Caco-2 (cell line): ENCODE data around the gene SKIL. TPM values are rescaled to one million over a fixed set of nuclear protein-coding genes. Genes with fewer than 3 reads are reported as not detected.

ENCODE experiments used
- Bru-seq: library from RNA; stranded (reverse); fragments of 400-500 nt; gene quantifications from one replicate; lab custom pipeline; 2021; lab: Mats Ljungman, UMichigan
- BruChase-seq, 2 experiments: library from RNA; stranded (reverse); fragments of 400-500 nt; gene quantifications; one replicate each; lab custom pipeline; 2021; lab: Mats Ljungman, UMichigan
- BruUV-seq: library from RNA; stranded (reverse); fragments of 400-500 nt; replicated peaks from 2 replicates; lab custom pipeline; 2021; lab: Mats Ljungman, UMichigan
- CTCF ChIA-PET: fragments of 300-600 bp; sonication (Branson Sonifier 250); formaldehyde crosslinking; loops from one replicate; lab custom pipeline; 2022; ENCODE audit warnings: antibody characterized with exemption; lab: Charles Lee
- POLR2A ChIA-PET: fragments of 300-600 bp; sonication (Branson Sonifier 250); formaldehyde crosslinking; loops from one replicate; lab custom pipeline; 2022; ENCODE audit warnings: antibody characterized with exemption; lab: Charles Lee
- DNase-seq, 2 experiments: peaks; one replicate each; pipeline versions ENCODE4 v3.0.0 to v3.0.0-alpha.2; 2020 to 2022
- H3K27me3 ChIP-seq: replicated peaks from 2 replicates; pipeline ENCODE4 v1.6.0; 2011; ENCODE audit warnings: low read length; ENCODE audit not compliant: control insufficient read depth, insufficient read depth
- H3K36me3 ChIP-seq: 2 replicates; pipeline ENCODE4 v1.5.1; 2011; ENCODE audit warnings: low read length; ENCODE audit not compliant: control insufficient read depth, insufficient read depth
- H3K4me1 ChIP-seq: fragments of 250-450 bp; sonication (Bioruptor Pico); 2 replicates; pipeline ENCODE4 v1.5.1; 2020; ENCODE audit warnings: mild to moderate bottlenecking
- H3K4me3 ChIP-seq: 2 replicates; pipeline ENCODE4 v1.5.1; 2011; ENCODE audit warnings: low read depth, mild to moderate bottlenecking, control low read depth, low read length
- H3K9me3 ChIP-seq: fragments of 250-450 bp; sonication (Bioruptor Pico); 2 replicates; pipeline ENCODE4 v1.5.1; 2020; ENCODE audit warnings: mild to moderate bottlenecking, moderate library complexity
- H3K27ac Mint-ChIP-seq: one replicate; pipeline ENCODE4 v1.8.0; 2022; ENCODE audit warnings: mixed read lengths; ENCODE audit not compliant: unreplicated experiment
- H3K27me3 Mint-ChIP-seq: one replicate; pipeline ENCODE4 v1.8.0; 2022; ENCODE audit warnings: mixed read lengths; ENCODE audit not compliant: insufficient read depth, unreplicated experiment
- H3K36me3 Mint-ChIP-seq: one replicate; pipeline ENCODE4 v1.8.0; 2022; ENCODE audit warnings: mild to moderate bottlenecking, mixed read lengths; ENCODE audit not compliant: insufficient read depth, unreplicated experiment
- H3K4me1 Mint-ChIP-seq: one replicate; pipeline ENCODE4 v1.8.0; 2022; ENCODE audit warnings: low read depth, mixed read lengths; ENCODE audit not compliant: unreplicated experiment
- H3K4me3 Mint-ChIP-seq: one replicate; pipeline ENCODE4 v1.8.0; 2022; ENCODE audit warnings: mild to moderate bottlenecking, moderate library complexity, mixed read lengths; ENCODE audit not compliant: unreplicated experiment
- H3K9me3 Mint-ChIP-seq: one replicate; pipeline ENCODE4 v1.8.0; 2022; ENCODE audit warnings: mixed read lengths; ENCODE audit not compliant: unreplicated experiment
- CTCF ChIP-seq, 2 experiments: fragments of 200-600 bp in 1 of 2; IDR thresholded peaks; 1 replicate in 1 of 2; 2 replicates in 1 of 2; pipeline versions ENCODE4 v1.5.1 to v1.8.0; 2011 to 2022; ENCODE audit warnings: antibody characterized with exemption in 1 of 2, control low read depth in 1 of 2, inconsistent platforms in 1 of 2, low read depth in 1 of 2, low read length in 1 of 2, mild to moderate bottlenecking in 1 of 2, moderate library complexity in 1 of 2; ENCODE audit not compliant: insufficient read depth in 1 of 2, severe bottlenecking in 1 of 2, unreplicated experiment in 1 of 2
- intact Hi-C: fragments of 100-400 bp; cut with micrococcal nuclease; formaldehyde crosslinking; loops from one replicate; pipeline ENCODE4 v1.10.0; 2022; ENCODE audit not compliant: unreplicated experiment
- long read RNA-seq: library from polyadenylated mRNA; stranded (forward); transcript quantifications from one replicate; pipeline ENCODE4 v2.0.0, GENCODE V29; 2022
- total RNA-seq: library from RNA; stranded (reverse); gene quantifications from 2 replicates; pipeline ENCODE4 v1.2.3, GENCODE V29; 2022

SKIL gene
- total RNA-seq (19.6 and 20.5 TPM in 2 replicates), Bru-seq, nascent RNA (percentile 78 among the genes with signal in this experiment), BruChase-seq, experiment 1, labeled RNA remaining after a 2-hour chase (percentile 91 among the genes with signal in this experiment), BruChase-seq, experiment 2, labeled RNA remaining after a 6-hour chase (percentile 86 among the genes with signal in this experiment)
- long read RNA-seq, full-length matches to known transcripts, result 5 of 10 reads
- long read RNA-seq, partial matches to known transcripts, result 1 of 10 reads
- long read RNA-seq, other reads (novel, unspliced or antisense), result 4 of 10 reads

- ChIA-PET POLR2A (interaction anchor here (0.5 to 1.0 kb wide), 11 partner anchors 21 to 1095 kb away, joined by 3 to 9 read pairs (median 3); no protein-coding TSS in a partner anchor), CTCF (interaction anchor here (0.6 kb wide), 6 partner anchors 8 to 832 kb away, joined by 3 to 7 read pairs (median 4); no protein-coding TSS in a partner anchor)
- Mint-ChIP-seq H3K36me3 (peaks cover 19% of the 10 kb centered on the region), H3K4me3 (peak within 1 kb of the TSS; percentile 92), H3K27ac (peak within 1 kb of the TSS; percentile 98), H3K4me1 (peaks cover 19% of the 10 kb centered on the region), H3K27me3 (no peaks in the 10 kb centered on the region), H3K9me3 (no peaks in the 10 kb centered on the region)
- peak; percentile 95 to 96 for DNase-seq
- BruUV-seq, result no TSS peak
- Histone ChIP-seq H3K27me3 (no peaks in the 10 kb centered on the region), H3K4me1 (peaks cover 5% of the 10 kb centered on the region), H3K9me3 (no peaks in the 10 kb centered on the region), H3K4me3 (peak within 1 kb of the TSS; percentile 95), H3K36me3 (no peaks in the 10 kb centered on the region)
- peak in 1 of 2 experiments; percentile 34 for TF ChIP-seq CTCF (IDR thresholded peaks at IDR 0.05; ENCODE audit: insufficient read depth in 1 of 2, low read depth in 1 of 2, low read length in 1 of 2, severe bottlenecking in 1 of 2, unreplicated experiment in 1 of 2)
- intact Hi-C loops, result loop anchor here (1.0 to 2.0 kb wide), 3 partner anchors 47 to 177 kb away; partner anchors contain the start of genes PHC3 and PRKCI
Observed at GRCh38 chr3:170357176-170358041, at the start of gene SKIL. TSS of gene SKIL (plus strand) at chr3:170357715. CDS start at chr3:170360332, 2,617 bp downstream.

GRCh38 chr3:170309046-170309445 lies 48.5 kb upstream of the SKIL start:
- Histone ChIP-seq H3K9me3 (no peaks in the 10 kb centered on the region), H3K27me3 (no peaks in the 10 kb centered on the region), H3K4me1 (peaks cover 29% of the 10 kb centered on the region), H3K4me3 (no peak overlapping the region), H3K36me3 (no peaks in the 10 kb centered on the region)
- Mint-ChIP-seq H3K36me3 (peaks cover 18% of the 10 kb centered on the region), H3K9me3 (no peaks in the 10 kb centered on the region), H3K27me3 (no peaks in the 10 kb centered on the region), H3K4me1 (peaks cover 11% of the 10 kb centered on the region), H3K4me3 (no peak overlapping the region), H3K27ac (no peak overlapping the region)
- no peak for DNase-seq
- TF ChIP-seq CTCF (IDR thresholded peaks at IDR 0.05; ENCODE audit: insufficient read depth in 1 of 2, low read depth in 1 of 2, low read length in 1 of 2, severe bottlenecking in 1 of 2, unreplicated experiment in 1 of 2), result no peak
- POLR2A ChIA-PET, result no interaction called here
- no TSS peak for BruUV-seq
- CTCF ChIA-PET, result interaction anchor here (0.6 to 1.5 kb wide), 4 partner anchors 48 to 503 kb away, joined by 3 to 6 read pairs (median 3); no protein-coding TSS in a partner anchor
- intact Hi-C loops, result no loop called here

GRCh38 chr3:170317954-170318353 lies 39.6 kb upstream of the SKIL start:
- H3K36me3 ChIP-seq, result no peaks in the 10 kb centered on the region
- ChIA-PET POLR2A (no interaction called here), CTCF (interaction anchor here (0.9 kb wide), 1 partner anchor 10 kb away, joined by 3 read pairs; no protein-coding TSS in a partner anchor)
- no peaks in the 10 kb centered on the region for H3K27me3 Mint-ChIP-seq
- no peak for TF ChIP-seq CTCF (IDR thresholded peaks at IDR 0.05; ENCODE audit: insufficient read depth in 1 of 2, low read depth in 1 of 2, low read length in 1 of 2, severe bottlenecking in 1 of 2, unreplicated experiment in 1 of 2)
- no peaks in the 10 kb centered on the region for H3K9me3 ChIP-seq
- H3K9me3 Mint-ChIP-seq, result no peaks in the 10 kb centered on the region
- peaks cover 6% of the 10 kb centered on the region for H3K4me1 Mint-ChIP-seq
- H3K27me3 ChIP-seq, result no peaks in the 10 kb centered on the region
- no peak overlapping the region for H3K27ac Mint-ChIP-seq
- H3K4me1 ChIP-seq, result peaks cover 12% of the 10 kb centered on the region
- H3K4me3 ChIP-seq, result no peak overlapping the region
- DNase-seq, result no peak
- H3K4me3 Mint-ChIP-seq, result no peak overlapping the region
- no peaks in the 10 kb centered on the region for H3K36me3 Mint-ChIP-seq
- no TSS peak for BruUV-seq
- intact Hi-C loops, result loop anchor here (10.0 kb wide), 1 partner anchor 497 kb away; no protein-coding TSS in a partner anchor
